Skeletal muscle tissue (tissue), 4 donors: Measurements from ENCODE around the gene SCN8A. TPM values are rescaled to one million over a fixed set of nuclear protein-coding genes. Genes with fewer than 3 reads are reported as not detected.

Experiments
- H3K27ac ChIP-seq: one replicate; pipeline ENCODE4 v1.7.0; 2013; ENCODE audit warnings: mild to moderate bottlenecking, low read depth, low read length, inconsistent platforms
- H3K27me3 ChIP-seq, 3 donors: one replicate each; pipeline ENCODE4 v1.7.0; 2013; ENCODE audit warnings: low read length in 3 of 3; ENCODE audit not compliant: control insufficient read depth in 3 of 3, insufficient read depth in 3 of 3
- H3K36me3 ChIP-seq, 3 donors: one replicate each; pipeline ENCODE4 v1.7.0; 2013; ENCODE audit warnings: low read length in 3 of 3; ENCODE audit not compliant: control insufficient read depth in 3 of 3, insufficient read depth in 3 of 3
- H3K4me1 ChIP-seq, 3 donors: one replicate each; pipeline ENCODE4 v1.7.0; 2013; ENCODE audit warnings: low read length in 3 of 3, mild to moderate bottlenecking in 3 of 3; ENCODE audit not compliant: control insufficient read depth in 3 of 3, insufficient read depth in 3 of 3
- H3K4me3 ChIP-seq, 3 donors: one replicate each; pipeline ENCODE4 v1.7.0; 2013; ENCODE audit warnings: low read length in 3 of 3
- H3K9ac ChIP-seq, 3 donors: one replicate each; pipeline ENCODE4 v1.7.0; 2013; ENCODE audit warnings: low read length in 3 of 3, mild to moderate bottlenecking in 3 of 3, moderate library complexity in 2 of 3, low read depth in 1 of 3
- H3K9me3 ChIP-seq, 3 donors: one replicate each; pipeline ENCODE4 v1.7.0; 2013; ENCODE audit warnings: low read length in 3 of 3; ENCODE audit not compliant: control insufficient read depth in 3 of 3
- total RNA-seq: library from RNA; depleted of rRNA; stranded (reverse); fragments of >200 nt; gene quantifications from one replicate; pipeline ENCODE4 v1.2.3, GENCODE V29; 2014
- donor health status: Osteomylitis.

SCN8A gene
- total RNA-seq, 1 donor from 2014 or later: 0.52 TPM

- Histone ChIP-seq H3K27me3 (peaks cover 15 to 38% (median 25%) of the 10 kb centered on the region in 3 donors), H3K9ac (no peak overlapping the region), H3K4me1 (peaks cover 19 to 25% (median 25%) of the 10 kb centered on the region in 3 donors), H3K4me3 (peak overlapping the region in 1 of 3 donors; percentile 35), H3K27ac (no peak overlapping the region), H3K9me3 (no peaks in the 10 kb centered on the region), H3K36me3 (no peaks in the 10 kb centered on the region)
Observed at GRCh38 chr12:51850081-51850964, 259.3 kb downstream of the SCN8A start.

GRCh38 chr12:51850965-51851299 is 259.9 kb downstream of the SCN8A start:
- Histone ChIP-seq H3K4me1 (peaks cover 19 to 28% (median 25%) of the 10 kb centered on the region in 3 donors), H3K27ac (no peak overlapping the region), H3K9ac (no peak overlapping the region), H3K27me3 (peaks cover 16 to 40% (median 20%) of the 10 kb centered on the region in 3 donors), H3K4me3 (no peak overlapping the region), H3K36me3 (no peaks in the 10 kb centered on the region), H3K9me3 (no peaks in the 10 kb centered on the region)

- Histone ChIP-seq H3K4me3 (no peak overlapping the region), H3K9me3 (no peaks in the 10 kb centered on the region), H3K36me3 (no peaks in the 10 kb centered on the region), H3K27ac (no peak overlapping the region), H3K9ac (no peak overlapping the region), H3K4me1 (peaks cover 22 to 28% (median 24%) of the 10 kb centered on the region in 3 donors), H3K27me3 (peaks cover 11 to 35% (median 14%) of the 10 kb centered on the region in 3 donors)
Observed at GRCh38 chr12:51851413-51852124, 260.5 kb downstream of the SCN8A start.

DNA sequence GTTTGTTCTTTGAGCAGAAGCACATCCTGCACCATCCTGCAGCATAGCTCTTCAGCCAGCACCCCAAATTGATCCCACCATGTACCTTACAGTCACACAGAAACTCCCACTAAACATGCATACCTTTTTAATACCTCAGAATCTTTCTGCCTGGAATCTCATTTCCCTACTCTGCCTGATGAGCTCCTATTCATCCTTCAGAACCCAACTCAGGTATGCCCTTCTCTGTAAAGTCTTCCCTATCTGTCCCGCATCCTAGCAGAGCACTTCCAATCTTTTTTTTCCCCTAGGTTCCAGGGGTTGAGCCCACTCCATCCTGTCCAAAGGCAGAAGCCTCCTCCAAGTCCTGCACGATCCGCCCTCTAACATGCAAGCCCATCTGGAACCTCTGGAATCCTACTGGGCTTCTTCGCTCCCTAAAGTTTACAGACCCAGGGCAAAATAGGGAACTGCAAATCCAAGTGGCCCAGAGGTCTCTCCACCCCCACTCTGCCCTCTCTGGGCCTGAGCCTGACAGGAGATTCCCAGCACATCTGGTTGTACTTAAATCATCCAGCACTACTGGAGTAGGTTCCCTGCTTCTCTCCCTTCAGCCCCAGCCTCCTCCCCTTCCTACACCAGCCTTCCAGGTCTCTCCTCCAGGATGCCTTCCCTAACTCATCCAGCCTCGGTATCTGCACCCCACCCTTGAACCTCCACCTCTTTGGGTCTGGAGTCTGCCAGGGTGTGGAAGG is 261.5 kb downstream of the SCN8A start:
- Histone ChIP-seq H3K27ac (no peak overlapping the region), H3K9me3 (no peaks in the 10 kb centered on the region), H3K36me3 (no peaks in the 10 kb centered on the region), H3K27me3 (peaks cover 9 to 28% (median 9%) of the 10 kb centered on the region in 3 donors), H3K4me3 (no peak overlapping the region), H3K4me1 (peaks cover 18 to 24% (median 19%) of the 10 kb centered on the region in 3 donors), H3K9ac (no peak overlapping the region)

- H3K9me3 ChIP-seq: no peaks in the 10 kb centered on the region
- no peak overlapping the region for H3K27ac ChIP-seq
- H3K36me3 ChIP-seq: no peaks in the 10 kb centered on the region
- H3K4me3 ChIP-seq: peak overlapping the region in 2 of 3 donors; percentile 32 to 52
- peaks cover 4 to 16% (median 5%) of the 10 kb centered on the region in 3 donors for H3K27me3 ChIP-seq
- peak overlapping the region in 1 of 3 donors; percentile 2 for H3K9ac ChIP-seq
- H3K4me1 ChIP-seq: peaks cover 6 to 14% (median 12%) of the 10 kb centered on the region in 3 donors
Observed at GRCh38 chr12:51855586-51856428, 264.8 kb downstream of the SCN8A start.

DNA sequence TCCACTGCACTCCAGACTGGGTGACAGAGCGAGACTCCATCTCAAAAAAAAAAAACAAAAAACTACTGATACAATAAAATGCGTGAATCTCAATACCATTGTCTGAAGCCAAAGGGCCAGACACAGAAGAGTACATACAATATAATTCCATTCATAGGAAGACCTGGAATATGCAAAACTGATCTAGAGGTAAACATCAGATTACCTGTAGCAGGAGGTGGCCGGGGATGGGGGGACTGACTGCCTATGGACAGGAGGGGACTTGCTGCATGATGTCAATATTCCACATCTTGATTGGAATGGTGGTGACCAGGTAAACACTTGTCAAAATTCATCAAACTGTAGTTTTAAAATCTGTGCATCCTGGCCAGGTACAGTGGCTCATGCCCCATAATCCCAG is 270.0 kb downstream of the SCN8A start:
- H3K27me3 ChIP-seq: peaks cover 9 to 30% (median 22%) of the 10 kb centered on the region in 3 donors
- H3K27ac ChIP-seq: no peak overlapping the region
- H3K9me3 ChIP-seq: no peaks in the 10 kb centered on the region

More for the DNA sequence above, 270.0 kb downstream of the SCN8A start:
- H3K36me3 ChIP-seq: no peaks in the 10 kb centered on the region
- peaks cover 5 to 11% (median 10%) of the 10 kb centered on the region in 3 donors for H3K4me1 ChIP-seq
- H3K4me3 ChIP-seq: no peak overlapping the region
- H3K9ac ChIP-seq: no peak overlapping the region

Other genes with a start within 250 kb of the SCN8A start
- not detected for gene CELA1, start 244.6 kb upstream of the SCN8A start, total RNA-seq
- gene GALNT6, start 199.8 kb upstream of the SCN8A start, total RNA-seq: 1.6 TPM
- 0.52 TPM for gene SLC4A8, start 166.4 kb upstream of the SCN8A start, total RNA-seq